Suprapubic skin (tissue), 4 donors: Measurements from ENCODE around the gene COL4A4. TPM values are rescaled to one million over a fixed set of nuclear protein-coding genes. Genes with fewer than 3 reads are reported as not detected.

Experiments
- DNase-seq, 2 donors: peaks; one replicate each; pipeline ENCODE4 v3.0.0-alpha.2; 2019; ENCODE audit warnings: low spot score in 2 of 2
- H3K27ac ChIP-seq: fragments of 200-600 bp; sonication (generic); one replicate; pipeline ENCODE4 v1.5.1; 2019
- H3K27me3 ChIP-seq: fragments of 200-600 bp; sonication (generic); one replicate; pipeline ENCODE4 v1.5.1; 2019
- H3K36me3 ChIP-seq: fragments of 200-600 bp; sonication (generic); one replicate; pipeline ENCODE4 v1.5.1; 2019
- H3K4me1 ChIP-seq: fragments of 200-600 bp; sonication (generic); one replicate; pipeline ENCODE4 v1.5.1; 2019
- H3K4me3 ChIP-seq: fragments of 200-600 bp; sonication (generic); one replicate; pipeline ENCODE4 v1.5.1; 2019; ENCODE audit warnings: mild to moderate bottlenecking
- H3K9me3 ChIP-seq: fragments of 200-600 bp; sonication (generic); one replicate; pipeline ENCODE4 v1.5.1; 2019
- EP300 ChIP-seq: sonication (generic); formaldehyde crosslinking; IDR thresholded peaks from one replicate; pipeline ENCODE4 v1.6.1; 2017; ENCODE audit warnings: antibody characterized with exemption
- POLR2A ChIP-seq, 2 donors: fragments of 450-650 bp; IDR thresholded peaks; one replicate each; pipeline ENCODE4 v1.6.1; 2017; ENCODE audit warnings: antibody characterized with exemption in 2 of 2, mild to moderate bottlenecking in 2 of 2, moderate library complexity in 2 of 2
- POLR2AphosphoS5 ChIP-seq, 3 donors: sonication (generic); formaldehyde crosslinking; IDR thresholded peaks; one replicate each; pipeline ENCODE4 v1.6.1; 2017; ENCODE audit warnings: antibody characterized with exemption in 3 of 3
- WGBS: methylation state at CpG from one replicate; pipeline ENCODE4 v1.1.5; 2018; 5-methylcytosine and 5-hydroxymethylcytosine counted together
- total RNA-seq, 4 donors: library from RNA; depleted of rRNA; stranded (reverse); fragments of >200 nt; gene quantifications; one replicate each; pipeline ENCODE4 v1.1.0, GENCODE V29; 2016
- TF ChIP-seq, protein P1 (sequence below), 2 donors: fragments of 200-600 bp in 1 of 2; fragments of 450-650 bp in 1 of 2; sonication (generic) in 1 of 2; IDR thresholded peaks; one replicate each; pipeline ENCODE4 v1.5.1; 2016 to 2019; ENCODE audit warnings: antibody characterized with exemption in 2 of 2, mild to moderate bottlenecking in 1 of 2, moderate library complexity in 1 of 2

Gene COL4A4
- total RNA-seq, 4 donors from 2014 or later: 0.16 to 0.25 (median 0.23) TPM

DNA sequence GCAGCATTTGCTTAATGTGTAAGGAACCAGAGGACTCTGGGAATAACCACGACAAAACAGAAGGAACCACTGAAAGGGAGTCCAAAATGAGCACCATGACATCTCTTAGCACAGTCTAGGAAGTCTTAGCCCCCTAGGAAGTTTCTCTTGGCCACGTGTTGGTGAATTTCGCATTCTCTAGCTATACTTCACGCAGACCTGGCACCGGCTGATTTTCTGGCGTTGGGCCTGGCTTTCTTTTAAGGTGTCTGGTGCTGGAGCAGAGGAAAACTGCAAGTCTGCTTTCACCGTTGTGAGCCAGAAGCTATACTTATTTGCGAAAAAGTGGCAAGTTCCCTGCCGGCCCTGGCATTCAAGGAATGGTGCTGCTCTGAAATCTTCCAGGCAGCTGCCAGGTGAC lies 156.9 kb downstream of the COL4A4 start:
- 67% methylated on average over 9 of the region's 9 CpGs for WGBS
- TF ChIP-seq, protein P1, sequence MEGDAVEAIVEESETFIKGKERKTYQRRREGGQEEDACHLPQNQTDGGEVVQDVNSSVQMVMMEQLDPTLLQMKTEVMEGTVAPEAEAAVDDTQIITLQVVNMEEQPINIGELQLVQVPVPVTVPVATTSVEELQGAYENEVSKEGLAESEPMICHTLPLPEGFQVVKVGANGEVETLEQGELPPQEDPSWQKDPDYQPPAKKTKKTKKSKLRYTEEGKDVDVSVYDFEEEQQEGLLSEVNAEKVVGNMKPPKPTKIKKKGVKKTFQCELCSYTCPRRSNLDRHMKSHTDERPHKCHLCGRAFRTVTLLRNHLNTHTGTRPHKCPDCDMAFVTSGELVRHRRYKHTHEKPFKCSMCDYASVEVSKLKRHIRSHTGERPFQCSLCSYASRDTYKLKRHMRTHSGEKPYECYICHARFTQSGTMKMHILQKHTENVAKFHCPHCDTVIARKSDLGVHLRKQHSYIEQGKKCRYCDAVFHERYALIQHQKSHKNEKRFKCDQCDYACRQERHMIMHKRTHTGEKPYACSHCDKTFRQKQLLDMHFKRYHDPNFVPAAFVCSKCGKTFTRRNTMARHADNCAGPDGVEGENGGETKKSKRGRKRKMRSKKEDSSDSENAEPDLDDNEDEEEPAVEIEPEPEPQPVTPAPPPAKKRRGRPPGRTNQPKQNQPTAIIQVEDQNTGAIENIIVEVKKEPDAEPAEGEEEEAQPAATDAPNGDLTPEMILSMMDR (IDR thresholded peaks at IDR 0.05): no peak
- TF ChIP-seq POLR2AphosphoS5 (IDR thresholded peaks at IDR 0.05) (no peak), POLR2A (IDR thresholded peaks at IDR 0.05) (no peak), EP300 (no peak)
- no peaks in the 10 kb centered on the region for H3K9me3 ChIP-seq
- no peaks in the 10 kb centered on the region for H3K36me3 ChIP-seq
- DNase-seq: no peak
- H3K27ac ChIP-seq: no peak overlapping the region
- H3K27me3 ChIP-seq: no peaks in the 10 kb centered on the region
- H3K4me1 ChIP-seq: no peaks in the 10 kb centered on the region
- H3K4me3 ChIP-seq: no peak overlapping the region

DNA sequence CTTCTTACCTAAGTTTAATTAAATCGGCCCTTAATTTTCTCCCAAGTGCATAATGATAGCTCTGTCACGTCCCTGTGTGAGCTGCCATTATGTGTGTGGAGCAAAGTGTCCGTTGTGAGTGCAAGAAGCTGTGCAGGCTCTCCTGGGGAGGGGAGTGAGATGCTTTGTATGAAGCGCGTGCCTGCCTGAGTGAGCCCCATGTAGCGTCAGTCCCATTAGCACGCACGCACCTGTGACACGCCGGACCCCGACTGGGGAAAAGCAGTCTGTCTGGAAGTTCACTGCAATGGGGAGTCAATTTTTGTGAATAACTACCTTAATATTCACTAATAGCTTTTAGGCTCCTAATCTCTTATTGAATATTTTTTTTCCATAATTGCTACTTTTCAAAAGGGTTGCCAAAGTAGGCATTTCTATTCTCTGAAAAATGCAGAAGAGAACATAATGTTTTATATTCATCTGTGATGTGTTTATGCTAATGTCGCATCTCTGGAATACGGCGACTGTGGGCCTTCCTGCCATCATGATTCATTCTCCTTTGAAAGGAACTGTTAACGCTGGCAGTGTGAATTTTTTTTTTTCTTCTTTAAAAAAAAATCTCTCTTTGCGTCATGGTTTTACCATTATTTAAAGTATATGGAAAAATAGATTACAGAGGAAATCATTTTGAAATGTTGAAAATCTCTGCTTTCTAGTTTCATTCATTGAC lies 157.7 kb downstream of the COL4A4 start:
- Histone ChIP-seq H3K36me3 (peaks cover 2% of the 10 kb centered on the region), H3K4me1 (no peaks in the 10 kb centered on the region), H3K27ac (no peak overlapping the region), H3K4me3 (no peak overlapping the region), H3K9me3 (no peaks in the 10 kb centered on the region), H3K27me3 (no peaks in the 10 kb centered on the region)
- TF ChIP-seq EP300: no peak
- no peak for TF ChIP-seq POLR2AphosphoS5 (IDR thresholded peaks at IDR 0.05)
- TF ChIP-seq, protein P1 (IDR thresholded peaks at IDR 0.05): no peak
- no peak for TF ChIP-seq POLR2A (IDR thresholded peaks at IDR 0.05)
- DNase-seq: no peak
- WGBS: 91% methylated on average over 16 of the region's 16 CpGs

DNA sequence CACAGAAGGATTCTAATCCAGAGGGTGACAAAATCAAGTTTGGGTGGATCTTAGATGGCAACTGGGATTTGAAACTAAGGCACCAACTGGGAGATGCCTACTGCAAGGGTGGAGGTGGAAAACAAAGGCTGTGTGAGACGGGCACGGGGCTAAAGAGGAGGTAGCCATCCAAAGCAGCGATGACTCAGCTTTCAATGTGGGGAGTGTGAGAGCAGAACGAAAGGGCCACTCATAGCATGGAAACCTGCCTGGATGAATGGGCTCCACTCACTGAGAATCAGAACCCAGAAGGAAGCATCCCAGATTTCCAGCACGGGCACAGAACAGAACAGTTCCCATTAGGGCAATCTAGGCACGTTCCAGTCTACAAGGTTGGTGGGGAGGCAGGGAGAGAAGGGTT lies 159.5 kb downstream of the COL4A4 start:
- 80% methylated on average over 6 of the region's 6 CpGs for WGBS
- H3K36me3 ChIP-seq: peaks cover 3% of the 10 kb centered on the region
- no peak overlapping the region for H3K4me3 ChIP-seq
- no peak overlapping the region for H3K27ac ChIP-seq
- no peak for DNase-seq
- H3K27me3 ChIP-seq: no peaks in the 10 kb centered on the region
- TF ChIP-seq, protein P1 (IDR thresholded peaks at IDR 0.05): no peak
- TF ChIP-seq POLR2A (IDR thresholded peaks at IDR 0.05): no peak
- no peaks in the 10 kb centered on the region for H3K4me1 ChIP-seq
- H3K9me3 ChIP-seq: no peaks in the 10 kb centered on the region

DNA sequence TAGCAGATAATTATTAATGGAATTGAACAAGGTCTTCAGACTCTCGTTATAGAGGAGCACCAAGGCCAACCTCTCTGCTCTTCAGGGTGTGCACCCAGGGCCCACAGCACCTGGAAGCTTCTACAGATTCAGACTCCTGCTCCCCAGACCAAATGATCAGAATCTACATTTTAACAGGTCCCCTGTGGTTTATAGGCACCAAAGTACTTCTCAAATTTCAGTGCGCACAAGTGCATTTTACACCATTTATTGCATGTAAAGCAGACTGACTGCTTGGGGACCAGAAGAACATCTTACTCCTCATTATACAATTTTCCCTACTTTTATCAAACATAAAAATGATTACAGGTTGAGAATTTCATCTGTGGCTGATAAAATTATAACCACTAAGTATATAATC lies 163.9 kb downstream of the COL4A4 start:
- peaks cover 26% of the 10 kb centered on the region for H3K36me3 ChIP-seq
- TF ChIP-seq POLR2A (IDR thresholded peaks at IDR 0.05): no peak
- TF ChIP-seq POLR2AphosphoS5 (IDR thresholded peaks at IDR 0.05): no peak
- no peak for TF ChIP-seq EP300
- TF ChIP-seq, protein P1 (IDR thresholded peaks at IDR 0.05): no peak
- H3K27me3 ChIP-seq: no peaks in the 10 kb centered on the region
- no peak overlapping the region for H3K4me3 ChIP-seq
- no peak for DNase-seq
- H3K9me3 ChIP-seq: no peaks in the 10 kb centered on the region
- no peak overlapping the region for H3K27ac ChIP-seq
- no peaks in the 10 kb centered on the region for H3K4me1 ChIP-seq
- 87% methylated on average over 2 of the region's 2 CpGs for WGBS

DNA sequence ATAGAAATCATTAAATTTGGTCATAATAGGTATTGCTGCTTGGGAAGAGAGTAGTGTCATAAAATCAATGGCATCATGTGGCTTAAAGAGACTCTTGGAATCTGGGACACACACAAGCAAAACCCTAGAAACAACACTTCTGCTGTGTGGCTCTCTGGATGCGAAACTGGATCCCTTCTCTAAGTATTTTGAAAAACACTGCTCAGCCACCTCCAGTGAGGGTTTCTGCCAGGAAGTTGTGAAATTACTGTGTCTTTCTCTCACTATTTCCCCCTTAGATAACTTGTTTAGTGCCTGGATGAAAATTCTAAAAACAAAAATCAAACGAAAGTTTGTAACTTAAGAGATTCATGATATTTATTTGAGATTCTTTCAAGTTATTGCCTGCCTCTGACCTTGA lies 164.3 kb downstream of the COL4A4 start:
- peaks cover 26% of the 10 kb centered on the region for H3K36me3 ChIP-seq
- H3K27ac ChIP-seq: no peak overlapping the region
- TF ChIP-seq, protein P1 (IDR thresholded peaks at IDR 0.05): no peak
- no peak for TF ChIP-seq POLR2A (IDR thresholded peaks at IDR 0.05)
- TF ChIP-seq POLR2AphosphoS5 (IDR thresholded peaks at IDR 0.05): no peak
- no peak for TF ChIP-seq EP300
- H3K9me3 ChIP-seq: no peaks in the 10 kb centered on the region
- no peak overlapping the region for H3K4me3 ChIP-seq
- no peaks in the 10 kb centered on the region for H3K4me1 ChIP-seq
- DNase-seq: no peak
- no peaks in the 10 kb centered on the region for H3K27me3 ChIP-seq
- 69% methylated on average over 2 of the region's 2 CpGs for WGBS
